ENCODE results near the gene IDH3B.

Gene IDH3B

DNA sequence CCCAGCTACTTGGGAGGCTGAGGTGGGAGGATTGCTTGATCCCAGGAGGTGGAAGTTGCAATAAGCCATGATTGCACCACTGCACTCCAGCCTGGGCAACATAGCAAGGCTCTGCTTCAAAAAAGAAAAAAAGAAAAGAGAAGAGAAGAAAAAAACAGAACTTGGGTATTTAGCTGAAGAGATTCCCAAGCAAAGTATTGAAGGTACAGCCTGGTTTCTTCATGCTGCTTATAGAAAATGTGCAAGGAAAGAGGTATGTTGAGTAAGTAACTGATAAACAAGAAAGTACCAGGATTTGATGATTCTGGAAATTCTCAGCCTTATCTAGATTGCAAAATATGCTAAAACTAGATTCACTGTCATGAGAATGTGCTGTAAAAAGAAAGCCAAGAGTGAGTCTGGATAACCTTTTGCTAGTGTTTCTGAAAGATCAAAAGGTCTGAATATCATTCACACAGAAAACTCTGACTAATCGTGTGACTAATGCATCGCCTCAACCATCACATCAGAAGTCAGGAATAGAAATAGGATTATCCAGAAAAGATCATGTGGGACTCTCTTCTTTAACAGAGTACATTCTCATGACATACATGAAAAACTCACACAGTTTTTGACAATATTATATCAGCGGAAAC lies 43.9 kb downstream of the IDH3B start:
- no peak for ATAC-seq
- no peak overlapping the region for H3K27ac Mint-ChIP-seq
- peaks cover 2% of the 10 kb centered on the region for H3K9me3 Mint-ChIP-seq
- H3K4me3 Mint-ChIP-seq: no peak overlapping the region
- peaks cover 59% of the 10 kb centered on the region for H3K27me3 Mint-ChIP-seq
- H3K36me3 Mint-ChIP-seq: peaks cover 9% of the 10 kb centered on the region
- peaks cover 13% of the 10 kb centered on the region for H3K4me1 Mint-ChIP-seq

DNA sequence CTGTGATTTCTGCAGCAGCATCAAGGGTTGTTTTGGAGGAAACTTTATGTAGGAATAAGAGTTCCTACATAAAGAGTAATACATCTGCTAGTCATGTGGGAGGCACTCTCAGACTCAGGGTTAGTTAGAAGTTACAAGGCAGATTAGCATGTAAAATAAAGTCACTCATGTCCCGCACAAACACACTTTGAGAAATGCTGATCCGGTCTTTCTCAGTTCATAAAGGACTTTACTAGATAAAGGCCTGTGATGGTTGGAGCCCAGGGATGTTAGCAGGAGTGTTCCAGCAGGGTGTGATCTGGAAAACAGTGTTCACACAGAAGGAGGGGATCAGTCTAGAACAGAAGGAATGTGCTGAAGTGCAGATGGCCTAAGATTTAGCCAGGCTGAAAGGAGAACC lies 44.7 kb downstream of the IDH3B start:
- H3K9me3 Mint-ChIP-seq: peaks cover 2% of the 10 kb centered on the region
- ATAC-seq: no peak
- H3K27ac Mint-ChIP-seq: no peak overlapping the region
- H3K36me3 Mint-ChIP-seq: peaks cover 9% of the 10 kb centered on the region
- peaks cover 13% of the 10 kb centered on the region for H3K4me1 Mint-ChIP-seq
- no peak overlapping the region for H3K4me3 Mint-ChIP-seq
- H3K27me3 Mint-ChIP-seq: peaks cover 56% of the 10 kb centered on the region

DNA sequence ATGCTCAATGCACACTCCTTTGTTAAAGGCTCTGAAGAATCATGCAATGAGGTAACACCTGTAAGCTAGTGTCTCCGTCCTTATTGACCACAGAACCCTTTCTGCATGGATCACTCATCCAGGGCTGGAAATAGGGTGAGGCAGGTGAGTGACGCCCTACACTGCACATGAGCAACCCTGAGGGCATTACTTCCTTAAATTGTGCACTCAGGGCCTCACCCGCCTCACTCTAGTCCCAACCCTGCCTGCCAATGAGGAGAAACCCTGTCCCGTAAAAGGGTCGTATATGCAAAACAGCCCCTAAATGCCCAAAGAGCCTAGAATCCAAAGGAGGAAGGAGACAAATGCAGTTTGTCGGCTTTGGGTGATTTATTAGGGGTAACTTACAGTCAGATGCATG lies 45.2 kb downstream of the IDH3B start:
- H3K27me3 Mint-ChIP-seq: peaks cover 56% of the 10 kb centered on the region
- peaks cover 13% of the 10 kb centered on the region for H3K4me1 Mint-ChIP-seq
- peaks cover 2% of the 10 kb centered on the region for H3K9me3 Mint-ChIP-seq
- H3K4me3 Mint-ChIP-seq: no peak overlapping the region
- no peak overlapping the region for H3K27ac Mint-ChIP-seq
- ATAC-seq: no peak
- H3K36me3 Mint-ChIP-seq: peaks cover 9% of the 10 kb centered on the region

DNA sequence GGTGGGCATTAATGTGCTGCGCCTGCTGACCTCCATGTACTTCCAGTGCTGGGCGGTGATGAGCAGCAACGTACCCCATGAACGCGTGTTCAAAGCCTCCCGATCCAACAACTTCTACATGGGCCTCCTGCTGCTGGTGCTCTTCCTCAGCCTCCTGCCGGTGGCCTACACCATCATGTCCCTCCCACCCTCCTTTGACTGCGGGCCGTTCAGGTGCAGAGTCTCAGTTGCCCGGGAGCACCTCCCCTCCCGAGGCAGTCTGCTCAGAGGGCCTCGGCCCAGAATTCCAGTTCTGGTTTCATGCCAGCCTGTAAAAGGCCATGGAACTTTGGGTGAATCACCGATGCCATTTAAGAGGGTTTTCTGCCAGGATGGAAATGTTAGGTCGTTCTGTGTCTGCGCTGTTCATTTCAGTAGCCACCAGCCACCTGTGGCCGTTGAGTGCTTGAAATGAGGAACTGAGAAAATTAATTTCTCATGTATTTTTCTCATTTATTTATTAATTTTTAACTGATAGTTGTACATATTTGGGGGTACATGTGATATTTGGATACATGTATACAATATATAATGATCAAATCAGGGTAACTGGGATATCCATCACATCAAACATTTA lies 46.8 kb downstream of the IDH3B start:
- Mint-ChIP-seq H3K9me3 (peaks cover 2% of the 10 kb centered on the region), H3K36me3 (peaks cover 9% of the 10 kb centered on the region), H3K4me1 (peaks cover 13% of the 10 kb centered on the region), H3K4me3 (no peak overlapping the region), H3K27ac (peak overlapping the region; percentile 56), H3K27me3 (peaks cover 49% of the 10 kb centered on the region)
- ATAC-seq: peak; percentile 86

DNA sequence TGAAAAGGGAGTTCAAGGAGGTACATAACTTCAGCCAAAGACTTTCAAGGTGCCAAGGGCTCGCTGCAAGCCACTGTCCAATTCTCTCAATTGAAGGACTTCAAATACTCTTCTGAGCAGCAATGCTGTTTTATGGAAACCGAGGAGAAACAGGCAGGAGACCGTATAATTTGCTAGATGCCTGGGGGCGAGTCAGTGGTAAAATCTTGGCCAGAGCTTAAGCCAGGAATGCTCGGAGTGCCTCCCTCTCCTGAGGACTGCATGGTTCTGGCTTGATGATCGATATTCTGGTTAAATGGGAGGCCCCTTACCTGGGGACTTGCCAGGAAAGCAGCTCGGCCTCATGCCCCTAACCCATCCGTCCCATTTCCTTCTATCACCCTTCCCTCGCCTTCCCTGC lies 47.4 kb downstream of the IDH3B start:
- Mint-ChIP-seq H3K4me3 (no peak overlapping the region), H3K27ac (peak overlapping the region; percentile 56), H3K36me3 (peaks cover 9% of the 10 kb centered on the region), H3K27me3 (peaks cover 55% of the 10 kb centered on the region), H3K4me1 (peaks cover 13% of the 10 kb centered on the region), H3K9me3 (peaks cover 2% of the 10 kb centered on the region)
- no peak for ATAC-seq

DNA sequence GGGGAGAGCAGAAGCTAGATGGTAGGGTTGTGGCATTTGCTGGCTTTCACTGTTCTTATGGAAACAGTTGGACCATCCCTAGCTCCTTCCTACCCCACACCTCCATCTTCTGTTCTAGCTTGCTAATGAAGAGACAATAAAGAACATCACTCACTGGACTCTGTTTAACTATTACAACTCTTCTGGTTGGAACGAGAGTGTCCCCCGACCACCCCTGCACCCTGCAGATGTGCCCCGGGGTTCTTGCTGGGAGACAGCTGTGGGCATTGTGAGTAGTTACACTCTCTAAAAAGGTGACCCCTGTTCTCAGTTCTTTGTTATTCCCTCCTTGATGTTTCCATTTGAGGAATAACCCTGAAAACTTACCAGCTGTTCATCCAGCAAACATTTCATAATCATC lies 51.9 kb downstream of the IDH3B start:
- Mint-ChIP-seq H3K4me3 (no peak overlapping the region), H3K9me3 (peaks cover 5% of the 10 kb centered on the region), H3K4me1 (peaks cover 3% of the 10 kb centered on the region), H3K36me3 (peaks cover 4% of the 10 kb centered on the region), H3K27ac (no peak overlapping the region), H3K27me3 (peaks cover 50% of the 10 kb centered on the region)
- ATAC-seq: no peak

DNA sequence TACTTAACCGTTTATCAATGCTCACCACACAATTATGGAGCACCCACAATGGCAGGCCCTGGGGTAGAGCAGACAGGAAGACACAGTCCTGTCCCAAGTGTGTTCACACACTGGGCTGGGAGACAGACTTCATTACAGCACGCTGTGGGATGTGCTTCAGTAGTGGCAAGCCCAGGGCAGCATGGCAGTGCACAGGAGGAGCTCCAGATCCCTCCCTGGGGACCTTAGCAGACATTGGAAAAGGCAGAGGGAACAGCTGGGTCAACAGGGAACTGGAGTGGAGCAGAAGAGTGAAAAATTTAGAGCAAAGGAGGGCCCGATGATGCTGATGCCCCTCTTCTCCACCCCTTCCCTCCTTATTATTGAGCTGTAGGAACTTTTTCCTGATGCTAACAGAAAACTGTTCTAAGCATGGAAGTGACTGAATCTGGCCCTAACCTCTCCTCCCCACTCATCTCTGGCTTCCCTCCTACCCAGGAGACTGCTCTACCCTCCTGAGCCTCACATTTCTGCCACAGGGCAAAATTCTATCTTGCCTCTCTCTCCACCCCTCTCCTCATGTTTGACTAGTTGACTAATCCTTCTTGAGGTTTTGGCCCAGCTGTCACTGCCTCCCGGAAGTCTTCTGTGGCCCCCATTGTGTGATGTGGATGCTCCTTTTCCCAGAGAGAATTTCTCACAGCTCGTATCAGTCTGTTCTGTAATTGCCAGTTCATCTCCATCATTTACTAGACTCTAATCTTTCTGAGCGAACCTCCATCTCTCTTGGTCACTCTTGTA lies 52.9 kb downstream of the IDH3B start:
- H3K27me3 Mint-ChIP-seq: peaks cover 40% of the 10 kb centered on the region
- peaks cover 6% of the 10 kb centered on the region for H3K36me3 Mint-ChIP-seq
- no peak overlapping the region for H3K4me3 Mint-ChIP-seq
- no peaks in the 10 kb centered on the region for H3K4me1 Mint-ChIP-seq
- no peak for ATAC-seq
- H3K9me3 Mint-ChIP-seq: peaks cover 9% of the 10 kb centered on the region
- no peak overlapping the region for H3K27ac Mint-ChIP-seq

DNA sequence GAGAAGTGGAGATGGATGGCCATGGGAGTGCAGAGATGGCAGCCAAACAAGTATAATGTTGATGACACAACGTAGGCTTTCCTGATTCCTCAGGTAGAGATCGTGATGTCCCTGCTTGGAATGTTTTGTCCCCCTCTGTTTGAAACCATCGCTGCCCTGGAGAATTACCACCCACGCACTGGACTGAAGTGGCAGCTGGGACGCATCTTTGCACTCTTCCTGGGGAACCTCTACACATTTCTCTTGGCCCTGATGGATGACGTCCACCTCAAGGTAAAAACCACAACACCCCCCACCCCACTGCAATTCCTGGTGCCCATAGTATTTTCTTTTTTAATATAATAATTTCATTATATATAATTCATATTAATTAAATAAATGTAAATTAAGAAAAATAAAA lies 53.7 kb downstream of the IDH3B start:
- Mint-ChIP-seq H3K27me3 (peaks cover 37% of the 10 kb centered on the region), H3K27ac (no peak overlapping the region), H3K9me3 (peaks cover 9% of the 10 kb centered on the region), H3K4me3 (no peak overlapping the region), H3K36me3 (peaks cover 6% of the 10 kb centered on the region), H3K4me1 (no peaks in the 10 kb centered on the region)
- ATAC-seq: no peak
